Breast epithelium (tissue), 4 donors: ENCODE results near the gene KDM4C. TPM values are rescaled to one million over a fixed set of nuclear protein-coding genes. Genes with fewer than 3 reads are reported as not detected.

Source experiments
- DNase-seq, 2 donors: peaks; one replicate each; pipeline ENCODE4 v3.0.0-alpha.2; 2019; ENCODE audit warnings: low spot score in 2 of 2
- H3K27ac ChIP-seq, 2 donors: fragments of 200-600 bp; sonication (generic) in 1 of 2; one replicate each; pipeline ENCODE4 v1.5.1; 2016 to 2019; ENCODE audit warnings: mild to moderate bottlenecking in 1 of 2
- H3K27me3 ChIP-seq, 2 donors: fragments of 200-600 bp; sonication (generic) in 1 of 2; one replicate each; pipeline versions ENCODE4 v1.5.1 to v1.6.0; 2017 to 2019; ENCODE audit warnings: control low read depth in 1 of 2, mild to moderate bottlenecking in 1 of 2
- H3K36me3 ChIP-seq: fragments of 200-600 bp; one replicate; pipeline ENCODE4 v1.5.1; 2019
- H3K4me1 ChIP-seq, 2 donors: fragments of 200-600 bp; sonication (generic); one replicate each; pipeline ENCODE4 v1.5.1; 2016 to 2019; ENCODE audit warnings: control low read depth in 1 of 2
- H3K4me3 ChIP-seq, 3 donors: fragments of 200-600 bp; sonication (generic); 1 replicate in 2 of 3; 2 replicates in 1 of 3; pipeline ENCODE4 v1.5.1; 2016 to 2019; ENCODE audit warnings: mild to moderate bottlenecking in 3 of 3, moderate library complexity in 2 of 3
- H3K9me3 ChIP-seq, 2 donors: fragments of 200-600 bp; sonication (generic) in 1 of 2; one replicate each; pipeline ENCODE4 v1.5.1; 2016 to 2019; ENCODE audit warnings: control low read depth in 1 of 2
- CTCF ChIP-seq, 3 donors: fragments of 450-650 bp; IDR thresholded peaks; one replicate each; pipeline ENCODE4 v1.5.1; 2016 to 2017; ENCODE audit warnings: antibody characterized with exemption in 3 of 3, mild to moderate bottlenecking in 3 of 3, moderate library complexity in 3 of 3
- POLR2A ChIP-seq: fragments of 450-650 bp; IDR thresholded peaks from one replicate; pipeline ENCODE4 v1.6.1; 2016; ENCODE audit warnings: antibody characterized with exemption, mild to moderate bottlenecking, moderate library complexity
- POLR2AphosphoS5 ChIP-seq, 3 donors: sonication (generic); formaldehyde crosslinking; IDR thresholded peaks; one replicate each; pipeline ENCODE4 v1.6.1; 2017; ENCODE audit warnings: antibody characterized with exemption in 3 of 3
- intact Hi-C: fragments of 100-400 bp; cut with DNase I; formaldehyde crosslinking; loops from one replicate; pipeline ENCODE4 v1.15.1; 2023; ENCODE audit warnings: low total_unique reads
- total RNA-seq, 3 donors: library from RNA; depleted of rRNA; stranded (reverse); fragments of >200 nt; gene quantifications; one replicate each; pipeline ENCODE4 v1.1.0, GENCODE V29; 2016

The KDM4C gene
- total RNA-seq, 3 donors from 2014 or later, result 37.8 to 80.9 (median 60.0) TPM

GRCh38 chr9:6910497-6910896, 152.7 kb downstream of the KDM4C start:
- no peaks in the 10 kb centered on the region for H3K36me3 ChIP-seq
- H3K27me3 ChIP-seq, result no peaks in the 10 kb centered on the region
- no peak overlapping the region for H3K27ac ChIP-seq
- DNase-seq, result no peak
- H3K4me1 ChIP-seq, result no peaks in the 10 kb centered on the region
- no peak overlapping the region for H3K4me3 ChIP-seq
- no peak for TF ChIP-seq POLR2A
- no peak for TF ChIP-seq CTCF (IDR thresholded peaks at IDR 0.05)
- TF ChIP-seq POLR2AphosphoS5 (IDR thresholded peaks at IDR 0.05), result no peak
- no peaks in the 10 kb centered on the region for H3K9me3 ChIP-seq
- intact Hi-C loops, result no loop called here

- Histone ChIP-seq H3K9me3 (no peaks in the 10 kb centered on the region), H3K27me3 (no peaks in the 10 kb centered on the region), H3K27ac (no peak overlapping the region), H3K36me3 (no peaks in the 10 kb centered on the region), H3K4me3 (no peak overlapping the region), H3K4me1 (no peaks in the 10 kb centered on the region)
- no peak for DNase-seq
- TF ChIP-seq CTCF (IDR thresholded peaks at IDR 0.05), result no peak
- no peak for TF ChIP-seq POLR2A
- intact Hi-C loops, result no loop called here
Observed at GRCh38 chr9:6911901-6912638, 154.3 kb downstream of the KDM4C start.

GRCh38 chr9:6915635-6916034, 157.9 kb downstream of the KDM4C start:
- intact Hi-C loops, result no loop called here
- no peak for TF ChIP-seq POLR2AphosphoS5 (IDR thresholded peaks at IDR 0.05)
- no peak for TF ChIP-seq POLR2A
- TF ChIP-seq CTCF (IDR thresholded peaks at IDR 0.05), result no peak
- H3K27ac ChIP-seq, result no peak overlapping the region

GRCh38 chr9:6917162-6917561, 159.4 kb downstream of the KDM4C start:
- no peak for DNase-seq
- Histone ChIP-seq H3K27me3 (no peaks in the 10 kb centered on the region), H3K4me3 (no peak overlapping the region), H3K4me1 (no peaks in the 10 kb centered on the region), H3K36me3 (no peaks in the 10 kb centered on the region), H3K9me3 (no peaks in the 10 kb centered on the region), H3K27ac (no peak overlapping the region)
- intact Hi-C loops, result no loop called here
- TF ChIP-seq POLR2A (no peak), CTCF (IDR thresholded peaks at IDR 0.05) (no peak), POLR2AphosphoS5 (IDR thresholded peaks at IDR 0.05) (no peak)

More at GRCh38 chr9:6915635-6916034, 157.9 kb downstream of the KDM4C start:
- Histone ChIP-seq H3K27me3 (no peaks in the 10 kb centered on the region), H3K9me3 (no peaks in the 10 kb centered on the region), H3K4me1 (no peaks in the 10 kb centered on the region), H3K4me3 (no peak overlapping the region), H3K36me3 (no peaks in the 10 kb centered on the region)
- no peak for DNase-seq

GRCh38 chr9:6920041-6920440, 162.3 kb downstream of the KDM4C start:
- intact Hi-C loops, result no loop called here
- no peak overlapping the region for H3K4me3 ChIP-seq
- no peak for TF ChIP-seq CTCF (IDR thresholded peaks at IDR 0.05)
- no peak for TF ChIP-seq POLR2A
- TF ChIP-seq POLR2AphosphoS5 (IDR thresholded peaks at IDR 0.05), result no peak
- H3K27me3 ChIP-seq, result no peaks in the 10 kb centered on the region
- H3K9me3 ChIP-seq, result no peaks in the 10 kb centered on the region
- H3K4me1 ChIP-seq, result no peaks in the 10 kb centered on the region
- H3K27ac ChIP-seq, result no peak overlapping the region
- DNase-seq, result no peak
- H3K36me3 ChIP-seq, result no peaks in the 10 kb centered on the region
